HG03354 (cell line): ENCODE measurements around the gene NECAP2.
"Not testable (repeated sequence)": the region's sequence is repeated elsewhere in the genome, so short reads cannot be mapped to it uniquely, and the experiment has no call there.

ENCODE experiments used
- ATAC-seq: cut with Tn5 transposase; IDR thresholded peaks from one replicate; pipeline ENCODE4 v1.9.1; 2021; ENCODE audit warnings: mild to moderate bottlenecking; ENCODE audit not compliant: unreplicated experiment, poor library complexity, severe bottlenecking

NECAP2 gene

GRCh38 chr1:16489195-16489880 lies 48.8 kb downstream of the NECAP2 start:
- ATAC-seq, result not testable (repeated sequence)

DNA sequence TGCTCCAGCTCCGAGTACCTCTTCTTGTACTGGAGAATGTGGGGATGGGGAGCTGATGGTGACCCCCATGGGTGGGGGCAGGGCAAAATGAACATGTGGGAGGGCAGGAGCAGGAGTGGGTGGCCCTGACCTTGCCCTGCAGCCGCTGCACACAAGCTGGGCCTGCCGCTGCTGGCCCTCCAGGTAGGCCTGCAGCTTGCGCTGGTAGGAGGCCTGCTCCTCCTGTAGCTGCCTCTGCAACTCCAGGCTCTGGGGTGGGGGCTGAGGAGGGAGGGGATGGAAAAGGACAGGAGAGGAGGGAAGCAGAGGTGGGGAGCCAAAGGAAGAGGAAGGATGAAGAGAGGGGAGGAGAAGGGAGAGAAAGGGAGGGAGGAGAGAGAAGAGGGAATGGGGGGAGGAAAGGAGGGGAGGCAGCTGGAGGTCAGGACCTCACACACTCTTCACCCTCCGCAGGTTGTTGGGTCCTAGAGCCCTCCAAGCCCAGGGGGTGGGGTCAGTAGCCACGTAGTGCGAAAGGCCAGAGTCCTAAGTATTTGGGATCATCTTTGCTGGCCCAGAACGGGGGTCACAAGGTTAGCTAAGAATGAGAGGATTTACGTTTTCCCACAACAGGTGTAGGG lies 50.6 kb downstream of the NECAP2 start:
- ATAC-seq, result no peak

- not testable (repeated sequence) for ATAC-seq
These were observed 52.4 kb downstream of the NECAP2 start for GRCh38 chr1:16492937-16493336.

DNA sequence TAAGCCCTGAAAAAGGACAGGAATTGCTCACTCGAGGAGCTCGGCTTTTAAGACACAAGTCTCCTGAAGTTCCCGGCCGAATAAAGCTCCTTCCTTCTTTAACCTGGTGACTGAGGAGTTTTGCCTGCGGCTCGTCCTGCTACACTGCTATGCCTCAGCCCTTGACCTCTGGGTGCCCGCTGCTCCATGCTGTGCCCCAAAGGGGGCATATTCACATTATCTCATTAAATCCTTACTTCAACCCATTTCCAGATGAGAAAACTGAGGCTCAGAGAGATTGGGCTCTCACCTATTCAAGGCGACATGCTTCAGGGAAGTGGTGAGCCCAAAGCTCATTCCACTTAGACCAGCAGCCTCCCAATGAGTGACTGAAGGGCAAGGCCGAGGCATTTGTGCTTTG lies 53.2 kb downstream of the NECAP2 start:
- ATAC-seq, result not testable (repeated sequence)

- not testable (repeated sequence) for ATAC-seq
These were observed 57.0 kb downstream of the NECAP2 start for GRCh38 chr1:16497474-16497904.

- ATAC-seq, result not testable (repeated sequence)
These were observed 57.5 kb downstream of the NECAP2 start for GRCh38 chr1:16498047-16498446.

DNA sequence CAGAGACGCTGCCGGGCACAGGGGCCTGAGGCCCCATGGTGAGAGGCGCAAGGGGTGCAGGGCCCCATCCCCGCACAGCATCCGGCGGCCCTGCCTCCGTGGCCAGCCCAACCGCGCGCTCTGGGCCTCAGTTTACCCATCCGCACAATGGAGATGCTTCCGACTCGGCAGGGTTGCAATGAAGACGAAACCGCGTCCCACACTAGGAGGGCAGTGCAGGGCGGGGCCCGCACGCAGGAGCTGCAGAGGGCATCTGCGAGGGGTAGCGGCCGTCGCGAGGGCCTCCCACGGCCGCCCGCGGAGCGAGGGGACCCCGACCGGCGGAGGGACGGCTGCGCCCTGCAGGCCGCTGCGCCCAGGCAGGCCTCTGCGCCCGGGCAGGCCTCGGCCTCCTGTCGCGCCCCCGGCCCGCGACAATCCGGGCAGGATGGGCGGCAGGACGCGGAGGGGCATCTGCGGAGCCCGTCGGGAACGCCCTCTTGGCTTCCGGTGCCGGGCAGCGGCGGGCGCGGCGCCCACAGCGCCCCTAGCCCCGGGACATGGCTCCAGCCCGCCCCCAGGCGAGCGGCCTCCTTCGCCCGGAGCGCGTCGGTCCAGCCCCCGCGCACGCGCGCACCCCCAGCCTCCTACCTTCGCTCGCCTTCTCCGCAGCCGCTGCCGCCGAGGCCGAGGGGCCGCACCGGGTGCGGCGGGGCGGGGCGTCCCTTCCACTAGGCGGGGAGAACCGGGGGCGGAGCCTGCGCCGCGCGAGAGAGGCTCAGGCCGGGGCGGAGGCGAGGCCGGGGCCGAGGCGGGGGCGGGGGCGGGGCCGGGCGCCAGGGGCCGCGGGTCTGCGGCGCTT lies 58.3 kb downstream of the NECAP2 start:
- ATAC-seq, result peak; percentile 87

DNA sequence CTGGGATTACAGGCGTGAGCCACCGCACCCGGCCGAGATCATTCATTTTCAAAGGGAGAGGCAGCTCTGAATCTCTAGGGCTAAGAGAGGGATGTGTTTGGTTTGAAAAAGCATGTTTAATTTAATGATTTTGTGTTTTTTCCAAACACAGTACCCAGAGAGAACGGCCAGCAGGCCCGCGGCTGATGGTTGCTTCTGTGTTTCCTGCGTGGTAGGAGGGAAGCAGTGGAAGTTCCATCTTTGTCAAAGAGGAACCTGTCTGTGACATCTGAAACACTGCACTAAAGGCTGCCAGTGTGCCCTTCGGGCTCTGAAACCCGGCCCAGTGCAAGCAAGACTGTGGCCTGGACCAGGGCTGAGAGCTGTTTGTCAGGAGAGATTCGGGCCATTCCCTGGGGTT lies 59.9 kb downstream of the NECAP2 start:
- ATAC-seq, result not testable (repeated sequence)

- ATAC-seq, result not testable (repeated sequence)
These were observed 60.5 kb downstream of the NECAP2 start for GRCh38 chr1:16500975-16501374.

DNA sequence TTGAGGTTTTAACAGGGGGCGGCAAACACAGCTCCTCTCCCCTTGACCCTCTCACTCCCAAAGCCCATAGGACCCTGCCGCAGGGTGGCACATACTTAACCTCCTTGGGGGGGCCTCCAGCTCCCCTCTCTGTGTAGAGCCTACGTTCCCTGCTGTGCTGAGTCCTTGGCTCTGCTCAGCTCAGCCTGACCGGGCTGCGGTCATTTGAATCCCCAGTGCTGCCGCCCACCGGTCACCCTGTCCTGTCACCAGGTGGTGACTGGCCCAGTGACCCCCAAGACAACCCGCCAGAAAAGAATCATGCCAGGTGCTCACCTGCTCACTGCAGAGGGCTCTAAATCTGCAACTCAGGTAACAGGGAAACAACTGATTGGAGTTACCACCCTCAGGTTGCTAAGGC lies 60.9 kb downstream of the NECAP2 start:
- not testable (repeated sequence) for ATAC-seq

- no peak for ATAC-seq
These were observed 63.0 kb downstream of the NECAP2 start for GRCh38 chr1:16503494-16503893.

GRCh38 chr1:16505870-16506269 lies 65.3 kb downstream of the NECAP2 start:
- not testable (repeated sequence) for ATAC-seq

DNA sequence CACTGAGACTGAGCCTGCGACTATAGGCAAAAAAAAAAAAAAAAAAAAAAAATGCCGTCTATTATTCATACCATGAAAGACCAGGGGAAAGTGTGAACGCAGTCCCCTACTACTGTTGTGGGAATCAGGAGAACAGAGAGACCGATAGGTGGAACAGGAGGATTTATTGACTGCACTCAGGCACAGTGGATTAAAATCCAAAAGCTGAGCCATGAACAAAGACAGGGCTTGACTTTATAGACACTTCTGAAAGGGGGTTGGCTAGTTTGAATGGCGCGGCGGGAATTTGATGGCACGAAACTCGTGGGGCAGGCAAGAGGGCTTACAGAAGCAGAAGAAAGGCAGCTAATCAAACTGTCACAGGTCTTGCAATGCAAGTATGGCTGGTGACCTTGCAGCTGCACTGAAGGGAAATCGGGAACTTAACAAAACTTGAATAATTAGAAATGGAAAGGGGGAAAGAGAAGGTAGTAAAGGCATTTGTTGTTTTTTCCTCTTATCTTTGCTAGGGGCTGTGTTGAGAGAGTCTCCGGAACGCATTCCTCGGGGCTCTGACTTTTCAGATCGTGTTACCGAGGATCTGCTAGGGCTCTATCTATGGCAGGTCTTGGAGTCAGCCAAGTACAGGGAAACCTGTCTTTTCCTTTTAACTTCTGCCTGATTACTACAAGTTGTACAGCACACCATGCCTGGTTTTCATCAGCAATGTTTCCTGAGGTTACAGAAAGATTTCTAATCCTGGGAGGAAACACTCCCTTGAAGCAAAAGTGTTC lies 66.0 kb downstream of the NECAP2 start:
- ATAC-seq, result not testable (repeated sequence)

GRCh38 chr1:16508861-16509445 lies 68.4 kb downstream of the NECAP2 start:
- ATAC-seq, result not testable (repeated sequence)
